ENCODE results near the gene KCTD16. TPM values are rescaled to one million over a fixed set of nuclear protein-coding genes. Genes with fewer than 3 reads are reported as not detected.

Gene KCTD16
- total RNA-seq, 1 donor from 2014 or later, result 5.6 TPM

DNA sequence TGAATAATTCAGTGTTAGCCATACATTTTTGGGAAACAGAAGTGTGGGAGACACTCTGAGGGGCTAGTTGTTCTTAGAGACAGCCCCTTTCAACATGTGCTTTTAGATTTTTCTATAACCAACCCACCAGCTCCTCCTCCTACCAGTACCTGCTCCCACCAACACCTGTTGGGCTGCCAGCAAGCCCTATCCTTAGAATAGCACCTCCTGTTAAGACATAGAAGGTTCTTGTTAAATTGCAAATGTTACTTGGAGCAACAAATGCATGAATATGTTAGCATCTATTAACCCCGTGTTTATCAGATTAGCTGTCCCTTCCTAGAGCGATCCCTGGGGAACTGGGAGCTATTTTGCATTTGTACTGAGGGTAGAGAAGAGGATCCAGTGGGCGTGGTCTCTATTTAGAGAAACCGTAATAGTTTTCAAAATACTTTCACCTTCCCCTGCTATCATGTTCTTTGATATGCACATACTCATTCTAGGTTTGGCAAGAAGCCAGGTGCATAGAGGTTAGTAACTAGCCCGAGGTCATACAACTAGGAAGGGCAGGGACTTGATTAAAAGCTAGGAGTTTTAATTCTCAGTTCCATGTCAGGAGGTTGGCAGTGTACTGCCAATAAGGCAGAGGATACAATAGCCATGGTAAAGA, 334.4 kb downstream of the KCTD16 start:
- Mint-ChIP-seq H3K27me3 (ENCODE audit: low read depth, unreplicated experiment) (no peaks in the 10 kb centered on the region), H3K4me1 (ENCODE audit: low read depth, unreplicated experiment) (peaks cover 2% of the 10 kb centered on the region), H3K9me3 (ENCODE audit: unreplicated experiment) (no peaks in the 10 kb centered on the region), H3K27ac (ENCODE audit: unreplicated experiment) (no peak overlapping the region), H3K4me3 (ENCODE audit: unreplicated experiment) (no peak overlapping the region), H3K36me3 (ENCODE audit: low read depth, unreplicated experiment) (peaks cover under 1% of the 10 kb centered on the region)
- Histone ChIP-seq H4K20me1 (ENCODE audit: insufficient read depth, low read length) (no peaks in the 10 kb centered on the region), H3K4me1 (ENCODE audit: insufficient read depth, low read length) (no peaks in the 10 kb centered on the region), H3K9ac (ENCODE audit: low read length) (no peak overlapping the region), H3K27ac (ENCODE audit: low read depth, low read length) (no peak overlapping the region), H3K36me3 (ENCODE audit: insufficient read depth, low read length) (no peaks in the 10 kb centered on the region), H3K79me2 (ENCODE audit: insufficient read depth, low read length) (no peaks in the 10 kb centered on the region), H3K27me3 (ENCODE audit: insufficient read depth, low read length) (no peaks in the 10 kb centered on the region), H3K9me3 (ENCODE audit: insufficient read depth, low read depth, low read length) (no peaks in the 10 kb centered on the region), H3K4me2 (ENCODE audit: low read length) (no peak overlapping the region), H3K4me3 (ENCODE audit: insufficient read depth, low read depth, low read length) (no peak overlapping the region), H2AFZ (ENCODE audit: low read depth, low read length) (no peak overlapping the region)
- no peak for TF ChIP-seq EZH2 (IDR thresholded peaks at IDR 0.05; ENCODE audit: insufficient read depth, low read length)
- TF ChIP-seq, protein P1, sequence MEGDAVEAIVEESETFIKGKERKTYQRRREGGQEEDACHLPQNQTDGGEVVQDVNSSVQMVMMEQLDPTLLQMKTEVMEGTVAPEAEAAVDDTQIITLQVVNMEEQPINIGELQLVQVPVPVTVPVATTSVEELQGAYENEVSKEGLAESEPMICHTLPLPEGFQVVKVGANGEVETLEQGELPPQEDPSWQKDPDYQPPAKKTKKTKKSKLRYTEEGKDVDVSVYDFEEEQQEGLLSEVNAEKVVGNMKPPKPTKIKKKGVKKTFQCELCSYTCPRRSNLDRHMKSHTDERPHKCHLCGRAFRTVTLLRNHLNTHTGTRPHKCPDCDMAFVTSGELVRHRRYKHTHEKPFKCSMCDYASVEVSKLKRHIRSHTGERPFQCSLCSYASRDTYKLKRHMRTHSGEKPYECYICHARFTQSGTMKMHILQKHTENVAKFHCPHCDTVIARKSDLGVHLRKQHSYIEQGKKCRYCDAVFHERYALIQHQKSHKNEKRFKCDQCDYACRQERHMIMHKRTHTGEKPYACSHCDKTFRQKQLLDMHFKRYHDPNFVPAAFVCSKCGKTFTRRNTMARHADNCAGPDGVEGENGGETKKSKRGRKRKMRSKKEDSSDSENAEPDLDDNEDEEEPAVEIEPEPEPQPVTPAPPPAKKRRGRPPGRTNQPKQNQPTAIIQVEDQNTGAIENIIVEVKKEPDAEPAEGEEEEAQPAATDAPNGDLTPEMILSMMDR (IDR thresholded peaks at IDR 0.05; ENCODE audit: insufficient read depth, low read depth, low read length), result no peak
- no peak for DNase-seq (ENCODE audit: low read depth)
- FAIRE-seq, result no peak

DNA sequence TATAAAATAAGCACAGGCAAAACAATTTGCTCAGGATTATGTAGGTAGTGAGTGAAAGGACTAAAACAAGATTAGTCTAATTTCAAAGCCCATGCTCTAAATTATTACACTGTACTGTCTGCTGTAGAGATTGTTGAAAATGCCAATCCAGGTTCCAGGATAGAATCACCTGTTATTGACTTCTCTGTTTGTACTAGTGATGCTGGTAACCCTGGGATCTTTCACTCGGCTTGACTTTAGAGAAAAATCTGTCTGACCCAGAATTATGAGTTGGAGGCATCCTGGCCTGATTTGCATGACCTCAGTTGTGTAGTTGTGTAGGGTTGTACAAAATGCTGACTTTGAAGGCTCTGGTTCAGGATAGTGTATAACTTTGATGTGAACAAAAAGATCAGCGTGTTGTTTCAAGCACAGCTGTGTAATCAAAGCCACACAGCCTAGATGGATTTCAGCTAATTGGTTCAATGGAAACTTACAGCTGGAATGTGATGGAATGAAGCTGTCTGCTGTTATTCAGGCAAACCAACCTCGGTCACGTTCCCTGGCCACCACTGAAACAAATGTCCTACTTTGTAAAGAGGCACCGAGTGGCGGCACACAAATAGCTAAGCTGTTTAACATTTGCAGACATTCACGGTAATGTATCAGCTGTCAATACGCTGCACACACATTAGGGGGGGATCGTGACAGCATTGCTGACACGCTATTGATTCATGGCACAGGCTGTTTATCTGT, 340.3 kb downstream of the KCTD16 start:
- H3K4me3 Mint-ChIP-seq (ENCODE audit: unreplicated experiment), result no peak overlapping the region
- no peaks in the 10 kb centered on the region for H3K4me1 ChIP-seq (ENCODE audit: insufficient read depth, low read length)
- H3K9ac ChIP-seq (ENCODE audit: low read length), result no peak overlapping the region
- FAIRE-seq, result no peak
- H3K9me3 Mint-ChIP-seq (ENCODE audit: unreplicated experiment), result peaks cover 2% of the 10 kb centered on the region
- no peaks in the 10 kb centered on the region for H3K36me3 ChIP-seq (ENCODE audit: insufficient read depth, low read length)
- no peaks in the 10 kb centered on the region for H3K79me2 ChIP-seq (ENCODE audit: insufficient read depth, low read length)
- DNase-seq (ENCODE audit: low read depth), result no peak
- no peak overlapping the region for H3K4me3 ChIP-seq (ENCODE audit: insufficient read depth, low read depth, low read length)
- H3K4me1 Mint-ChIP-seq (ENCODE audit: low read depth, unreplicated experiment), result peaks cover 3% of the 10 kb centered on the region
- H3K27me3 ChIP-seq (ENCODE audit: insufficient read depth, low read length), result no peaks in the 10 kb centered on the region
- no peak overlapping the region for H3K27ac Mint-ChIP-seq (ENCODE audit: unreplicated experiment)
- TF ChIP-seq, protein P1 (IDR thresholded peaks at IDR 0.05; ENCODE audit: insufficient read depth, low read depth, low read length), result no peak
- no peak for TF ChIP-seq EZH2 (IDR thresholded peaks at IDR 0.05; ENCODE audit: insufficient read depth, low read length)
- H3K9me3 ChIP-seq (ENCODE audit: insufficient read depth, low read depth, low read length), result no peaks in the 10 kb centered on the region
- H4K20me1 ChIP-seq (ENCODE audit: insufficient read depth, low read length), result no peaks in the 10 kb centered on the region
- no peaks in the 10 kb centered on the region for H3K27me3 Mint-ChIP-seq (ENCODE audit: low read depth, unreplicated experiment)
- H2AFZ ChIP-seq (ENCODE audit: low read depth, low read length), result no peak overlapping the region
- H3K27ac ChIP-seq (ENCODE audit: low read depth, low read length), result no peak overlapping the region
- no peak overlapping the region for H3K4me2 ChIP-seq (ENCODE audit: low read length)
- no peaks in the 10 kb centered on the region for H3K36me3 Mint-ChIP-seq (ENCODE audit: low read depth, unreplicated experiment)
